Measurements from ENCODE around the gene BLOC1S1. TPM values are rescaled to one million over a fixed set of nuclear protein-coding genes. Genes with fewer than 3 reads are reported as not detected.

Gene BLOC1S1
- total and polyA plus RNA-seq, 10 of the 15 experiments (the other 5 are each of a cell fraction or from before 2014, with no cell fraction given), result 126 to 285 (median 166) TPM

GRCh38 chr12:55715833-55716581 lies at the start of gene BLOC1S1 (continued):
- TF ChIP-seq, protein P1, sequence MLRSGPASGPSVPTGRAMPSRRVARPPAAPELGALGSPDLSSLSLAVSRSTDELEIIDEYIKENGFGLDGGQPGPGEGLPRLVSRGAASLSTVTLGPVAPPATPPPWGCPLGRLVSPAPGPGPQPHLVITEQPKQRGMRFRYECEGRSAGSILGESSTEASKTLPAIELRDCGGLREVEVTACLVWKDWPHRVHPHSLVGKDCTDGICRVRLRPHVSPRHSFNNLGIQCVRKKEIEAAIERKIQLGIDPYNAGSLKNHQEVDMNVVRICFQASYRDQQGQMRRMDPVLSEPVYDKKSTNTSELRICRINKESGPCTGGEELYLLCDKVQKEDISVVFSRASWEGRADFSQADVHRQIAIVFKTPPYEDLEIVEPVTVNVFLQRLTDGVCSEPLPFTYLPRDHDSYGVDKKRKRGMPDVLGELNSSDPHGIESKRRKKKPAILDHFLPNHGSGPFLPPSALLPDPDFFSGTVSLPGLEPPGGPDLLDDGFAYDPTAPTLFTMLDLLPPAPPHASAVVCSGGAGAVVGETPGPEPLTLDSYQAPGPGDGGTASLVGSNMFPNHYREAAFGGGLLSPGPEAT (IDR thresholded peaks at IDR 0.05; ENCODE audit: low read depth), result peak; percentile 100
- TF ChIP-seq GABPA (IDR thresholded peaks at IDR 0.05; ENCODE audit: low read depth) (peak; percentile 77; the same call in 1 of the 2 replicates), RBBP5 (conservative IDR thresholded peaks at IDR 0.05) (no peak), CTCF (IDR thresholded peaks at IDR 0.05 in 2 of 3, conservative IDR thresholded peaks at IDR 0.05 in 1 of 3; ENCODE audit: control insufficient read depth in 2 of 3, extremely low read depth in 1 of 3, insufficient read depth in 1 of 3, low read depth in 3 of 3, low read length in 3 of 3) (no peak), MEF2B (IDR thresholded peaks at IDR 0.05; ENCODE audit: partially characterized antibody, poor library complexity, severe bottlenecking) (peak; percentile 87), SPI1 (IDR thresholded peaks at IDR 0.05; ENCODE audit: borderline replicate concordance, insufficient read depth, low read depth, low read length) (no peak), NR2C2 (IDR thresholded peaks at IDR 0.05; ENCODE audit: borderline replicate concordance, control insufficient read depth, insufficient read length, low read depth) (no peak), MYB (IDR thresholded peaks at IDR 0.05; ENCODE audit: borderline replicate concordance, low read depth, low read length) (no peak; the same call in 1 of the 2 replicates), ZNF207 (IDR thresholded peaks at IDR 0.05; ENCODE audit: borderline replicate concordance) (peak; percentile 53; the same call in 1 of the 2 replicates), SIN3A (IDR thresholded peaks at IDR 0.05; ENCODE audit: low read depth, low read length) (peak; percentile 98), POU2F2 (IDR thresholded peaks at IDR 0.05; ENCODE audit: borderline replicate concordance, low read depth, low read length) (no peak), CEBPB (IDR thresholded peaks at IDR 0.05; ENCODE audit: borderline replicate concordance in 1 of 2, low read depth in 2 of 2, low read length in 2 of 2) (no peak), BRCA1 (IDR thresholded peaks at IDR 0.05; ENCODE audit: low read depth, low read length) (no peak)
- TF ChIP-seq, protein P2, sequence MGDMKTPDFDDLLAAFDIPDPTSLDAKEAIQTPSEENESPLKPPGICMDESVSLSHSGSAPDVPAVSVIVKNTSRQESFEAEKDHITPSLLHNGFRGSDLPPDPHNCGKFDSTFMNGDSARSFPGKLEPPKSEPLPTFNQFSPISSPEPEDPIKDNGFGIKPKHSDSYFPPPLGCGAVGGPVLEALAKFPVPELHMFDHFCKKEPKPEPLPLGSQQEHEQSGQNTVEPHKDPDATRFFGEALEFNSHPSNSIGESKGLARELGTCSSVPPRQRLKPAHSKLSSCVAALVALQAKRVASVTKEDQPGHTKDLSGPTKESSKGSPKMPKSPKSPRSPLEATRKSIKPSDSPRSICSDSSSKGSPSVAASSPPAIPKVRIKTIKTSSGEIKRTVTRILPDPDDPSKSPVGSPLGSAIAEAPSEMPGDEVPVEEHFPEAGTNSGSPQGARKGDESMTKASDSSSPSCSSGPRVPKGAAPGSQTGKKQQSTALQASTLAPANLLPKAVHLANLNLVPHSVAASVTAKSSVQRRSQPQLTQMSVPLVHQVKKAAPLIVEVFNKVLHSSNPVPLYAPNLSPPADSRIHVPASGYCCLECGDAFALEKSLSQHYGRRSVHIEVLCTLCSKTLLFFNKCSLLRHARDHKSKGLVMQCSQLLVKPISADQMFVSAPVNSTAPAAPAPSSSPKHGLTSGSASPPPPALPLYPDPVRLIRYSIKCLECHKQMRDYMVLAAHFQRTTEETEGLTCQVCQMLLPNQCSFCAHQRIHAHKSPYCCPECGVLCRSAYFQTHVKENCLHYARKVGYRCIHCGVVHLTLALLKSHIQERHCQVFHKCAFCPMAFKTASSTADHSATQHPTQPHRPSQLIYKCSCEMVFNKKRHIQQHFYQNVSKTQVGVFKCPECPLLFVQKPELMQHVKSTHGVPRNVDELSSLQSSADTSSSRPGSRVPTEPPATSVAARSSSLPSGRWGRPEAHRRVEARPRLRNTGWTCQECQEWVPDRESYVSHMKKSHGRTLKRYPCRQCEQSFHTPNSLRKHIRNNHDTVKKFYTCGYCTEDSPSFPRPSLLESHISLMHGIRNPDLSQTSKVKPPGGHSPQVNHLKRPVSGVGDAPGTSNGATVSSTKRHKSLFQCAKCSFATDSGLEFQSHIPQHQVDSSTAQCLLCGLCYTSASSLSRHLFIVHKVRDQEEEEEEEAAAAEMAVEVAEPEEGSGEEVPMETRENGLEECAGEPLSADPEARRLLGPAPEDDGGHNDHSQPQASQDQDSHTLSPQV (IDR thresholded peaks at IDR 0.05), result no peak
- TF ChIP-seq, protein P3, sequence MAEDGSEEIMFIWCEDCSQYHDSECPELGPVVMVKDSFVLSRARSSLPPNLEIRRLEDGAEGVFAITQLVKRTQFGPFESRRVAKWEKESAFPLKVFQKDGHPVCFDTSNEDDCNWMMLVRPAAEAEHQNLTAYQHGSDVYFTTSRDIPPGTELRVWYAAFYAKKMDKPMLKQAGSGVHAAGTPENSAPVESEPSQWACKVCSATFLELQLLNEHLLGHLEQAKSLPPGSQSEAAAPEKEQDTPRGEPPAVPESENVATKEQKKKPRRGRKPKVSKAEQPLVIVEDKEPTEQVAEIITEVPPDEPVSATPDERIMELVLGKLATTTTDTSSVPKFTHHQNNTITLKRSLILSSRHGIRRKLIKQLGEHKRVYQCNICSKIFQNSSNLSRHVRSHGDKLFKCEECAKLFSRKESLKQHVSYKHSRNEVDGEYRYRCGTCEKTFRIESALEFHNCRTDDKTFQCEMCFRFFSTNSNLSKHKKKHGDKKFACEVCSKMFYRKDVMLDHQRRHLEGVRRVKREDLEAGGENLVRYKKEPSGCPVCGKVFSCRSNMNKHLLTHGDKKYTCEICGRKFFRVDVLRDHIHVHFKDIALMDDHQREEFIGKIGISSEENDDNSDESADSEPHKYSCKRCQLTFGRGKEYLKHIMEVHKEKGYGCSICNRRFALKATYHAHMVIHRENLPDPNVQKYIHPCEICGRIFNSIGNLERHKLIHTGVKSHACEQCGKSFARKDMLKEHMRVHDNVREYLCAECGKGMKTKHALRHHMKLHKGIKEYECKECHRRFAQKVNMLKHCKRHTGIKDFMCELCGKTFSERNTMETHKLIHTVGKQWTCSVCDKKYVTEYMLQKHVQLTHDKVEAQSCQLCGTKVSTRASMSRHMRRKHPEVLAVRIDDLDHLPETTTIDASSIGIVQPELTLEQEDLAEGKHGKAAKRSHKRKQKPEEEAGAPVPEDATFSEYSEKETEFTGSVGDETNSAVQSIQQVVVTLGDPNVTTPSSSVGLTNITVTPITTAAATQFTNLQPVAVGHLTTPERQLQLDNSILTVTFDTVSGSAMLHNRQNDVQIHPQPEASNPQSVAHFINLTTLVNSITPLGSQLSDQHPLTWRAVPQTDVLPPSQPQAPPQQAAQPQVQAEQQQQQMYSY (CRISPR knock-in tag; IDR thresholded peaks at IDR 0.05), result peak; percentile 94

Measured in GM12878 (cell line).